OCI-LY7 (cell line): ENCODE results near the gene FAM229A.
"Not testable (repeated sequence)": the region's sequence is repeated elsewhere in the genome, so short reads cannot be mapped to it uniquely, and the experiment has no call there.

ENCODE experiments used
- CTCF ChIP-seq: fragments of 200-600 bp; sonication (generic); conservative IDR thresholded peaks from 2 replicates; pipeline ENCODE4 v1.5.1; 2014; ENCODE audit warnings: mild to moderate bottlenecking, antibody characterized with exemption, low read length, moderate library complexity, mixed read lengths
- EZH2phosphoT487 ChIP-seq: fragments of 200-600 bp; sonication (generic); IDR thresholded peaks from 2 replicates; pipeline ENCODE4 v1.6.1; 2018; ENCODE audit warnings: low read depth, borderline replicate concordance, mild to moderate bottlenecking, mixed run types, antibody characterized with exemption, low read length, moderate library complexity, mixed read lengths

GRCh38 chr1:32355778-32356177 lies 6.5 kb downstream of the FAM229A start:
- not testable (repeated sequence) for TF ChIP-seq CTCF, EZH2phosphoT487
